ENCODE data around the gene MTAP. TPM values are rescaled to one million over a fixed set of nuclear protein-coding genes. Genes with fewer than 3 reads are reported as not detected.

MTAP gene
- total and polyA plus RNA-seq, 2 donors (not counting 1 experiment from before 2014, with no cell fraction given) = 9.8 to 38.4 TPM

- peaks cover 29 to 45% of the 10 kb centered on the region in 2 donors for H3K4me1 ChIP-seq (ENCODE audit: control insufficient read depth in 2 of 2, insufficient read depth in 2 of 2, low read length in 2 of 2)
- no peak overlapping the region for H2AFZ ChIP-seq (ENCODE audit: insufficient read depth, low read depth, low read length, poor library complexity, severe bottlenecking)
- ATAC-seq (ENCODE audit: low read depth) (no peak), DNase-seq (peak; percentile 35)
- peaks cover 87% of the 10 kb centered on the region for H3K27me3 Mint-ChIP-seq
- intact Hi-C loops (cut with micrococcal nuclease) = no loop called here
- no peaks in the 10 kb centered on the region for H4K20me1 ChIP-seq (ENCODE audit: control insufficient read depth, insufficient read depth, low read length, poor library complexity, severe bottlenecking)
- peaks cover 6 to 65% (median 41%) of the 10 kb centered on the region in 3 donors for H3K9me3 ChIP-seq (ENCODE audit: control extremely low read depth in 1 of 3, control insufficient read depth in 2 of 3, insufficient read depth in 1 of 3, low read length in 2 of 3)
- no peak overlapping the region for H3K9ac ChIP-seq (ENCODE audit: low read length)
- peak overlapping the region; percentile 73 for H3K27ac Mint-ChIP-seq
- peaks cover 27% of the 10 kb centered on the region for H3K4me1 Mint-ChIP-seq
- H3K9me3 Mint-ChIP-seq (ENCODE audit: insufficient read depth) = peaks cover 7% of the 10 kb centered on the region
- peaks cover 5 to 97% (median 86%) of the 10 kb centered on the region in 4 experiments for H3K27me3 ChIP-seq (replicated peaks in 1 of 4; ENCODE audit: control extremely low read depth in 1 of 4, control insufficient read depth in 3 of 4, insufficient read depth in 4 of 4, low read length in 3 of 4)
- TF ChIP-seq CTCF (IDR thresholded peaks at IDR 0.05) = no peak
- TF ChIP-seq EZH2 (IDR thresholded peaks at IDR 0.05; ENCODE audit: borderline replicate concordance, insufficient read depth, low read depth, low read length, poor library complexity, severe bottlenecking) = no peak
- POLR2A ChIA-PET = interaction anchor here (0.5 kb wide), 1 partner anchor 15 kb away, joined by 12 read pairs; no protein-coding TSS in a partner anchor
- H3K79me2 ChIP-seq (ENCODE audit: control insufficient read depth, insufficient read depth, low read length) = no peaks in the 10 kb centered on the region
- 16% methylated on average over 42 of the region's 45 CpGs for WGBS (ENCODE audit: insufficient coverage)
- no peak overlapping the region for H3K4me3 ChIP-seq (ENCODE audit: control extremely low read depth in 1 of 5, extremely low read depth in 1 of 5, insufficient read depth in 1 of 5, low read depth in 2 of 5, low read length in 4 of 5)
- no peak overlapping the region for H3K4me2 ChIP-seq (replicated peaks; ENCODE audit: low read depth, low read length, poor library complexity, severe bottlenecking)
- CTCF ChIA-PET = interaction anchor here (1.2 to 5.4 kb wide), 4 partner anchors 12 to 158 kb away, joined by 3 to 43 read pairs (median 5); partner anchors contain the start of genes CDKN2A, CDKN2B and CDKN2B-AS1
- no peak overlapping the region for H3K27ac ChIP-seq (ENCODE audit: low read length in 2 of 2)
- peak overlapping the region; percentile 40 for H3K4me3 Mint-ChIP-seq
- H3K36me3 ChIP-seq (replicated peaks in 1 of 2; ENCODE audit: control extremely low read depth in 1 of 2, control insufficient read depth in 1 of 2, extremely low read depth in 1 of 2, insufficient read depth in 2 of 2, low read length in 1 of 2) = no peaks in the 10 kb centered on the region
Observed at GRCh38 chr9:21970800-21971640, 168.6 kb downstream of the MTAP start.

DNA sequence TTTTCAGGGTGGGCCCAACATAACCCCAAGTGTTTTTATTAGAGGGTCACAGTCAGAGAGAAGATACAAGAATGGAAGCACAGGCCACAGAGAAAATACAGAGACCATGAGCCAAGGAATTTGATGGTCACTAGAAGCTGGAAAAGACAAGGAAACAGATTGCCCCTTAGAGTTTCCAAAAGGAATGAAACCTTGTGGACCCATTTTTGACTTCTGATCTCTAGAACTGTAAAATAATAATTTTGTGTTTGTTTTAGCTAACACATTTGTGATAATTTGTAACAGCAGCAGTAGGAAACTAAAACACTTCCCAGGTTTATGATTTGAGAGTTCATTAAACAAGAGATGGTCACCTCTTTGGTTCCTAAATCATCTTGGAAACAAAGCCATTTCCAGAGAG is 169.9 kb downstream of the MTAP start:
- Histone ChIP-seq H3K79me2 (ENCODE audit: control insufficient read depth, insufficient read depth, low read length) (no peaks in the 10 kb centered on the region), H3K9me3 (ENCODE audit: control extremely low read depth in 1 of 3, control insufficient read depth in 2 of 3, insufficient read depth in 1 of 3, low read length in 2 of 3) (peaks cover 6 to 61% (median 36%) of the 10 kb centered on the region in 3 donors), H4K20me1 (ENCODE audit: control insufficient read depth, insufficient read depth, low read length, poor library complexity, severe bottlenecking) (no peaks in the 10 kb centered on the region), H3K4me1 (ENCODE audit: control insufficient read depth in 2 of 2, insufficient read depth in 2 of 2, low read length in 2 of 2) (peaks cover 29 to 42% of the 10 kb centered on the region in 2 donors), H3K27me3 (replicated peaks in 1 of 4; ENCODE audit: control extremely low read depth in 1 of 4, control insufficient read depth in 3 of 4, insufficient read depth in 4 of 4, low read length in 3 of 4) (peaks cover 5 to 98% (median 87%) of the 10 kb centered on the region in 4 experiments), H3K27ac (ENCODE audit: low read length in 2 of 2) (no peak overlapping the region), H3K9ac (ENCODE audit: low read length) (no peak overlapping the region), H3K4me3 (ENCODE audit: control extremely low read depth in 1 of 5, extremely low read depth in 1 of 5, insufficient read depth in 1 of 5, low read depth in 2 of 5, low read length in 4 of 5) (no peak overlapping the region), H3K4me2 (replicated peaks; ENCODE audit: low read depth, low read length, poor library complexity, severe bottlenecking) (no peak overlapping the region), H3K36me3 (replicated peaks in 1 of 2; ENCODE audit: control extremely low read depth in 1 of 2, control insufficient read depth in 1 of 2, extremely low read depth in 1 of 2, insufficient read depth in 2 of 2, low read length in 1 of 2) (no peaks in the 10 kb centered on the region), H2AFZ (ENCODE audit: insufficient read depth, low read depth, low read length, poor library complexity, severe bottlenecking) (no peak overlapping the region)
- ATAC-seq (ENCODE audit: low read depth) (no peak), DNase-seq (no peak)
- TF ChIP-seq EZH2 (IDR thresholded peaks at IDR 0.05; ENCODE audit: borderline replicate concordance, insufficient read depth, low read depth, low read length, poor library complexity, severe bottlenecking) = no peak
- no peak for TF ChIP-seq CTCF (IDR thresholded peaks at IDR 0.05)
- POLR2A ChIA-PET = interaction anchor here (0.6 kb wide), 1 partner anchor 22 kb away, joined by 3 read pairs; no protein-coding TSS in a partner anchor
- intact Hi-C loops (cut with micrococcal nuclease) = loop anchor here (2.0 kb wide), 1 partner anchor 32 kb away; no protein-coding TSS in a partner anchor
- Mint-ChIP-seq H3K4me1 (peaks cover 25% of the 10 kb centered on the region), H3K9me3 (ENCODE audit: insufficient read depth) (peaks cover 5% of the 10 kb centered on the region), H3K27me3 (peaks cover 85% of the 10 kb centered on the region), H3K27ac (no peak overlapping the region), H3K4me3 (no peak overlapping the region)
- CTCF ChIA-PET = interaction anchor here (5.4 kb wide), 1 partner anchor 36 kb away, joined by 43 read pairs; the partner anchor contains the start of gene CDKN2B

All from B cell (primary cell).